ENCODE data around the gene AGBL1. TPM values are rescaled to one million over a fixed set of nuclear protein-coding genes. Genes with fewer than 3 reads are reported as not detected.

AGBL1 gene
- total and polyA plus RNA-seq, 2 experiments from 2014 or later = 0.03 TPM; not detected in 1

- no peak for TF ChIP-seq CTCF (conservative IDR thresholded peaks at IDR 0.05; ENCODE audit: low read depth in 2 of 2)
- TF ChIP-seq EZH2phosphoT487 (IDR thresholded peaks at IDR 0.05; ENCODE audit: unreplicated experiment) = no peak
- TF ChIP-seq EZH2 (IDR thresholded peaks at IDR 0.05; ENCODE audit: low read depth, unreplicated experiment) = no peak
- TF ChIP-seq NANOG (IDR thresholded peaks at IDR 0.05; ENCODE audit: borderline replicate concordance) = no peak
These were observed 119.9 kb downstream of the AGBL1 start (continued) for GRCh38 chr15:86199467-86200145.

GRCh38 chr15:86201313-86202008 is 121.8 kb downstream of the AGBL1 start:
- Histone ChIP-seq H3K36me3 (ENCODE audit: insufficient read depth) (no peaks in the 10 kb centered on the region), H3K4me3 (no peak overlapping the region), H3K4me1 (ENCODE audit: insufficient read depth) (peaks cover 26% of the 10 kb centered on the region), H3K27me3 (ENCODE audit: insufficient read depth) (no peaks in the 10 kb centered on the region), H3K9me2 (ENCODE audit: insufficient read depth) (no peaks in the 10 kb centered on the region), H2AFZ (peak overlapping the region; percentile 76), H4K20me1 (replicated peaks; ENCODE audit: insufficient read depth) (no peaks in the 10 kb centered on the region), H3F3A (replicated peaks; ENCODE audit: low read depth) (no peaks in the 10 kb centered on the region), H3K27ac (ENCODE audit: low read depth) (no peak overlapping the region), H3K79me2 (replicated peaks; ENCODE audit: insufficient read depth) (no peaks in the 10 kb centered on the region), H3K4me2 (no peak overlapping the region)
- H3K4me3 Mint-ChIP-seq = no peak overlapping the region
- H3K27ac Mint-ChIP-seq = no peak overlapping the region
- H3K4me1 Mint-ChIP-seq = peaks cover 22% of the 10 kb centered on the region
- 0 out of 3 replicates have a peak, but pooled peaks cover under 1% of the 10 kb centered on the region for H3K36me3 Mint-ChIP-seq (ENCODE audit: low read depth)
- H3K9me3 Mint-ChIP-seq = no peaks in the 10 kb centered on the region; the same call in 2 of the 3 replicates
- DNase-seq (ENCODE audit: low spot score) (peak; percentile 5), ATAC-seq (peak; percentile 39; the same call in 1 of the 3 replicates)
- H3K27me3 Mint-ChIP-seq (ENCODE audit: insufficient read depth, low read depth, poor library complexity) = no peaks in the 10 kb centered on the region
- TF ChIP-seq, protein P1, sequence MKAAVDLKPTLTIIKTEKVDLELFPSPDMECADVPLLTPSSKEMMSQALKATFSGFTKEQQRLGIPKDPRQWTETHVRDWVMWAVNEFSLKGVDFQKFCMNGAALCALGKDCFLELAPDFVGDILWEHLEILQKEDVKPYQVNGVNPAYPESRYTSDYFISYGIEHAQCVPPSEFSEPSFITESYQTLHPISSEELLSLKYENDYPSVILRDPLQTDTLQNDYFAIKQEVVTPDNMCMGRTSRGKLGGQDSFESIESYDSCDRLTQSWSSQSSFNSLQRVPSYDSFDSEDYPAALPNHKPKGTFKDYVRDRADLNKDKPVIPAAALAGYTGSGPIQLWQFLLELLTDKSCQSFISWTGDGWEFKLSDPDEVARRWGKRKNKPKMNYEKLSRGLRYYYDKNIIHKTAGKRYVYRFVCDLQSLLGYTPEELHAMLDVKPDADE (IDR thresholded peaks at IDR 0.05) = no peak
- TF ChIP-seq CREB1 (CRISPR knock-in tag; IDR thresholded peaks at IDR 0.05; ENCODE audit: low read depth) (no peak), ZNF114 (CRISPR knock-in tag; IDR thresholded peaks at IDR 0.05) (no peak), ZNF462 (CRISPR knock-in tag; IDR thresholded peaks at IDR 0.05) (no peak), STAT1 (IDR thresholded peaks at IDR 0.05; ENCODE audit: unreplicated experiment) (no peak), CTCF (conservative IDR thresholded peaks at IDR 0.05; ENCODE audit: low read depth in 2 of 2) (no peak), EZH2 (IDR thresholded peaks at IDR 0.05; ENCODE audit: low read depth, unreplicated experiment) (no peak)

All from GM23338 (cell line).